Chondrocyte (in vitro differentiated cells): ENCODE data around the gene ZCWPW2. TPM values are rescaled to one million over a fixed set of nuclear protein-coding genes. Genes with fewer than 3 reads are reported as not detected.
A peak's percentile ranks its signal among the peaks of the same experiment; 100 is the strongest.

Experiments used
- DNase-seq: peaks from one replicate; pipeline ENCODE4 v3.0.0; 2021; ENCODE audit warnings: mixed read lengths, low spot score
- H3K27ac Mint-ChIP-seq: one replicate; pipeline ENCODE4 v1.8.0; 2021; ENCODE audit warnings: mild to moderate bottlenecking, moderate library complexity, mixed read lengths; ENCODE audit not compliant: unreplicated experiment
- H3K27me3 Mint-ChIP-seq: 2 replicates; pipeline ENCODE4 v1.8.0; 2021; ENCODE audit warnings: low read depth, mixed read lengths
- H3K36me3 Mint-ChIP-seq: 2 replicates; pipeline ENCODE4 v1.8.0; 2021; ENCODE audit warnings: low read depth, mixed read lengths
- H3K4me1 Mint-ChIP-seq: 2 replicates; pipeline ENCODE4 v1.8.0; 2021; ENCODE audit warnings: low read depth, mild to moderate bottlenecking, mixed read lengths
- H3K4me3 Mint-ChIP-seq: one replicate; pipeline ENCODE4 v1.8.0; 2021; ENCODE audit warnings: mild to moderate bottlenecking, moderate library complexity, mixed read lengths; ENCODE audit not compliant: unreplicated experiment
- H3K9me3 Mint-ChIP-seq: 2 replicates; pipeline ENCODE4 v1.8.0; 2021; ENCODE audit warnings: low read depth, mixed read lengths
- CTCF ChIP-seq: fragments of 200-600 bp; sonication (generic); IDR thresholded peaks from 2 replicates; pipeline ENCODE4 v1.5.0; 2021; ENCODE audit warnings: antibody characterized with exemption, mild to moderate bottlenecking, moderate library complexity
- total RNA-seq: library from RNA; stranded (reverse); gene quantifications from 3 replicates; pipeline ENCODE4 v1.2.1, GENCODE V29; 2021

ZCWPW2 gene
- total RNA-seq, 1 donor from 2014 or later, result 1.1 TPM

GRCh38 chr3:28322464-28322863 is 26.1 kb upstream of the ZCWPW2 start:
- Mint-ChIP-seq H3K9me3 (no peaks in the 10 kb centered on the region), H3K27me3 (no peaks in the 10 kb centered on the region), H3K4me3 (no peak overlapping the region), H3K4me1 (no peaks in the 10 kb centered on the region), H3K27ac (no peak overlapping the region), H3K36me3 (peaks cover 19% of the 10 kb centered on the region)
- DNase-seq, result no peak
- TF ChIP-seq CTCF, result no peak

- no peak for DNase-seq
- TF ChIP-seq CTCF, result no peak
- H3K4me1 Mint-ChIP-seq, result peaks cover 7% of the 10 kb centered on the region
- no peak overlapping the region for H3K4me3 Mint-ChIP-seq
- H3K9me3 Mint-ChIP-seq, result no peaks in the 10 kb centered on the region
- H3K27me3 Mint-ChIP-seq, result no peaks in the 10 kb centered on the region
- H3K27ac Mint-ChIP-seq, result peak overlapping the region; percentile 36
- H3K36me3 Mint-ChIP-seq, result peaks cover 15% of the 10 kb centered on the region
Measured at GRCh38 chr3:28326458-28326926, 22.0 kb upstream of the ZCWPW2 start.

DNA sequence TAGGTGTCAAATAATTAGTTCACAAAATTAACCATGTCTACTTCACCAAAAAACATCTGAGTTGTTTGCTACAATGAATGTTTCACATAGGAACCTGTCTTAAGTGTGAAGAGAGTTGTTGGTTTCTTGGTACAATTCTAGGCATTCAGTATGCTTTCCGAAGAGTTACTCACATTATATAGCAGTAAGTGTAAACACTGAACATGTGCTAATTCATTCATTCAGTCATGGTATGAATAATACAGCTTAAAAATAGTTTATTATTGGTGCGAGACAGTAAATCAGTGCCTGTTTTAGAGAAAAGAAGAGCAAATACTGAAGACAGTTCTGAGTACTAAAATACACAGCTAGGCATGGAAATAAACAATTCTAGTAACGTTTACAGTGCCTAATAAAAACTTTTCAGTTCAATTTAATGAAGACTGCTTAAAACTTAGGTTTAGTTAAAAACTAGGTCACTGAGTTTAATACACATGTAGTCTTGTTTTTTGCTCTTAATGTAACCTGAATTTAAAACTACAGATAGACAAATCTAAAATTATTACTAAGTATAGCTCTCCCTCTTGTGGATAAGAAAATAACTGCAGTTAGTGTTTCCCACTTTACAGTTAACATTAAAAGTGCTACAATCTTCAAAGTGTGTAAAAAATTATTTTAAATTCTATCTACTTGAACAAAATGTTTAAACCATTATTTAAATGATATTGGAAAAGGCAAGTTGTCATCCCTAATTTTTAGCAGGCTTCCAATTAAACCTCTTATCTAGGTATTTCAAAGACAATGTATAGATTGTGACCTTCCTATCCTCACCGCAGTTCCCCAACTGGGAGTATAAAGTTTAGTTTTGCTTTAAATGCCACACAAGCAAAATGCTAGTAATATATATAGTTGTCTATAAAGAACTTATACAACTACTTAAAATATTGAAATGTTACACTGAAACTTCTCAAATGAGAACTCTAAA is 20.1 kb upstream of the ZCWPW2 start:
- Mint-ChIP-seq H3K27ac (no peak overlapping the region), H3K9me3 (no peaks in the 10 kb centered on the region), H3K4me3 (no peak overlapping the region), H3K27me3 (no peaks in the 10 kb centered on the region), H3K4me1 (peaks cover 7% of the 10 kb centered on the region), H3K36me3 (peaks cover 15% of the 10 kb centered on the region)
- DNase-seq, result no peak
- peak; percentile 90 for TF ChIP-seq CTCF

GRCh38 chr3:28334552-28334951 is 14.0 kb upstream of the ZCWPW2 start:
- no peak for DNase-seq
- H3K36me3 Mint-ChIP-seq, result no peaks in the 10 kb centered on the region
- H3K4me3 Mint-ChIP-seq, result no peak overlapping the region
- no peak overlapping the region for H3K27ac Mint-ChIP-seq
- peak; percentile 77 for TF ChIP-seq CTCF
- H3K4me1 Mint-ChIP-seq, result peaks cover 7% of the 10 kb centered on the region
- no peaks in the 10 kb centered on the region for H3K9me3 Mint-ChIP-seq
- H3K27me3 Mint-ChIP-seq, result no peaks in the 10 kb centered on the region

- no peak for DNase-seq
- H3K4me3 Mint-ChIP-seq, result no peak overlapping the region
- H3K27me3 Mint-ChIP-seq, result no peaks in the 10 kb centered on the region
- H3K27ac Mint-ChIP-seq, result no peak overlapping the region
- H3K36me3 Mint-ChIP-seq, result peaks cover 2% of the 10 kb centered on the region
- H3K4me1 Mint-ChIP-seq, result peaks cover 7% of the 10 kb centered on the region
- TF ChIP-seq CTCF, result no peak
- no peaks in the 10 kb centered on the region for H3K9me3 Mint-ChIP-seq
Measured at GRCh38 chr3:28335246-28335645, 13.3 kb upstream of the ZCWPW2 start.
